ENCODE measurements around the gene KIAA1217. TPM values are rescaled to one million over a fixed set of nuclear protein-coding genes. Genes with fewer than 3 reads are reported as not detected.

KIAA1217 gene
- total RNA-seq, 1 donor from 2014 or later, result 13.0 TPM

GRCh38 chr10:24597426-24597825 is 388.5 kb downstream of the KIAA1217 start:
- no peak overlapping the region for H3K27ac ChIP-seq
- no peak for TF ChIP-seq CTCF (IDR thresholded peaks at IDR 0.05)
- peaks cover 71 to 95% of the 10 kb centered on the region in 2 donors for H3K36me3 ChIP-seq
- H3K9me3 ChIP-seq, result no peaks in the 10 kb centered on the region
- intact Hi-C loops (cut with DNase I), result no loop called here
- no peak for DNase-seq (ENCODE audit: low spot score in 2 of 2)
- H3K4me1 ChIP-seq, result no peaks in the 10 kb centered on the region
- H3K27me3 ChIP-seq, result no peaks in the 10 kb centered on the region
- no peak overlapping the region for H3K4me3 ChIP-seq
